GM12875 (cell line): Measurements from ENCODE around the gene OR2AE1.
"Not testable (repeated sequence)": the region's sequence is repeated elsewhere in the genome, so short reads cannot be mapped to it uniquely, and the experiment has no call there.

Source experiments
- H3K4me3 ChIP-seq: one replicate; pipeline ENCODE4 v1.5.1; 2011; ENCODE audit warnings: low read depth, low read length, control low read depth
- TF ChIP-seq, protein P1 (sequence below): IDR thresholded peaks from 2 replicates; pipeline ENCODE4 v1.5.1; 2011; ENCODE audit warnings: low read depth, mild to moderate bottlenecking, control low read depth, inconsistent platforms, low read length, moderate library complexity, borderline replicate concordance; ENCODE audit not compliant: insufficient read depth

Gene OR2AE1

DNA sequence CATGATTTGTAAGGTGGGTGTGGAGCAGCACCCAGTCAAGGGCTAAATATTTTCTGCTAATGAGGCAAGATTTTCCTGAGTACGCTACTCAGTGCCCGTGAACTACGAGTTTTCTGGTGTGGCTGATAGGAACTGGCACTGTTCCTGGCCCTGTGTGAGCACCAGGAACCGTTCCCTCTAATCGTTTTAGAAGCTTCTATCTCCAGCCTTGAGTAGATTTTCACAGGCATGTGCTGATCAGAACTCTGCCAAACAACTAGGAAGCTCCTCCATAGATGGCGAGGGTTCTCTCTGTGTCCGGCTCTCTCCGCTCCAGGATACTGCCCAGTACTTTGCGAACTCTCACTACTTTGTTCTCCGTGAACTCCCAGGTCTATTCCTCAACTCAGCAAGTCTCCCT, 24.7 kb upstream of the OR2AE1 start:
- no peak overlapping the region for H3K4me3 ChIP-seq
- TF ChIP-seq, protein P1, sequence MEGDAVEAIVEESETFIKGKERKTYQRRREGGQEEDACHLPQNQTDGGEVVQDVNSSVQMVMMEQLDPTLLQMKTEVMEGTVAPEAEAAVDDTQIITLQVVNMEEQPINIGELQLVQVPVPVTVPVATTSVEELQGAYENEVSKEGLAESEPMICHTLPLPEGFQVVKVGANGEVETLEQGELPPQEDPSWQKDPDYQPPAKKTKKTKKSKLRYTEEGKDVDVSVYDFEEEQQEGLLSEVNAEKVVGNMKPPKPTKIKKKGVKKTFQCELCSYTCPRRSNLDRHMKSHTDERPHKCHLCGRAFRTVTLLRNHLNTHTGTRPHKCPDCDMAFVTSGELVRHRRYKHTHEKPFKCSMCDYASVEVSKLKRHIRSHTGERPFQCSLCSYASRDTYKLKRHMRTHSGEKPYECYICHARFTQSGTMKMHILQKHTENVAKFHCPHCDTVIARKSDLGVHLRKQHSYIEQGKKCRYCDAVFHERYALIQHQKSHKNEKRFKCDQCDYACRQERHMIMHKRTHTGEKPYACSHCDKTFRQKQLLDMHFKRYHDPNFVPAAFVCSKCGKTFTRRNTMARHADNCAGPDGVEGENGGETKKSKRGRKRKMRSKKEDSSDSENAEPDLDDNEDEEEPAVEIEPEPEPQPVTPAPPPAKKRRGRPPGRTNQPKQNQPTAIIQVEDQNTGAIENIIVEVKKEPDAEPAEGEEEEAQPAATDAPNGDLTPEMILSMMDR: no peak

DNA sequence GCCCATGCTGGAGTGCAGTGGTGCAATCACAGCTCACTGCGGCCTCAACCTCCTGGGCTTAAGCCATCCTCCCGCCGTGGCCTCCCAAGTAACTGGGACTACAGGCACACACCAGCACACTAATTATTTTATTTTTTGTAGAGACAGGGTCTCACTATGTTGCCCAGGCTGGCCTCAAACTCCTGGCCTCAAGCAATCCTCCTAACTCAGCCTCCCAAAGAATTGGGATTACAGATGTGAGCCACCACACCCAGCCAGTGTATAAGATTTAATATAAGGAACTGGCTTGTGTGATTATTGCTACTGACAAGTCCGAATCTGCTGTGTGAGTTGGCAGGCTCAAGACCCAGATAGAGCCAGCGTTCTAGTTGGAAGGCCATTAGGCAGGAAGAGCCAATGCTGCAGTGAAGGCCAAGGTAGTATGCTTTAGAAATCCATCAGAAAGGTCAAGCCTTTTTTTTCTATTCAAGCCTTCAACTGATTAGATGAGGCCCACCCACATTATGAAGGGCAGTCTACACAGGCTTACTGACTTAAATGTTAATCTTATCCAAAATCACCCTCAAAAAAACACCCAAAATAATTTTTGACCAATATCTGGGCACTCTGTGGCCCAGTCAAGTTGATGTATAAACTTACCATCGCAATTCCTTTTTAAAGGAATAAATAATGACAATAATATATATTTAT, 23.1 kb upstream of the OR2AE1 start:
- H3K4me3 ChIP-seq: no peak overlapping the region
- TF ChIP-seq, protein P1: no peak

DNA sequence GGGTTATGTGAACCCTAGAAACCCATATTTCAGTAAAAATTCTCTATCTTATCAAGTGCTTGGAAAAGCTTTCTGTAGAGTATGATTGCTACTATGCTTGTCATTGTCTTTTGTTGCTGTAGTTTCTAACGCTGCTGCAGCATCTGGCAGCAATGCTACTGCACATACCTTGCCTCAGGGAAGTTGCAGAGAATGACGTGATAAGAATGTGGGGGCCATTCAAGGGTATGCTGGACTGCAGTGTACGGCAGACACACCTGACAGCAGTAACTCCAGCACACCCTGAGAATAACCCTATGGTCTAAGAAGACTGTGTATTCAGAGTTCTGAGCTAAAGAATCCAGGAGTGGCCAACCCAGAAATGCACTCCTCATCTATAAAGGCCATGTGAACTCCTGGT, 22.0 kb upstream of the OR2AE1 start:
- no peak overlapping the region for H3K4me3 ChIP-seq
- TF ChIP-seq, protein P1: no peak

DNA sequence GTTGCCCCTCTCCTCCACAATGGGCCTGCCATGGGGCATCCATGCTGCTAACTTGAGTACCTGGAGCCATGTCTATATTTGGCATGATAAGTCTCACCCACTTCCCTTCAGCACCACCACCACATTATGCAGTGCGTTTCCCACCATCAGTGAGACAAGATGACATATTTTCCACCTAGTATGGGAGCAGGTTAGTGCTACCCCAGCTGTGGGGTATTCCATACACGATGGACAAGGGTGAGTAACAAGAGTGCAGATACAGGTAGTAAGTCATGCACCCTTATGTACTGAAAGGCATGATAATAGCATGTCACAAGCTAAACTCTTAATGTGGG, 21.2 kb upstream of the OR2AE1 start:
- TF ChIP-seq, protein P1: no peak
- H3K4me3 ChIP-seq: no peak overlapping the region

DNA sequence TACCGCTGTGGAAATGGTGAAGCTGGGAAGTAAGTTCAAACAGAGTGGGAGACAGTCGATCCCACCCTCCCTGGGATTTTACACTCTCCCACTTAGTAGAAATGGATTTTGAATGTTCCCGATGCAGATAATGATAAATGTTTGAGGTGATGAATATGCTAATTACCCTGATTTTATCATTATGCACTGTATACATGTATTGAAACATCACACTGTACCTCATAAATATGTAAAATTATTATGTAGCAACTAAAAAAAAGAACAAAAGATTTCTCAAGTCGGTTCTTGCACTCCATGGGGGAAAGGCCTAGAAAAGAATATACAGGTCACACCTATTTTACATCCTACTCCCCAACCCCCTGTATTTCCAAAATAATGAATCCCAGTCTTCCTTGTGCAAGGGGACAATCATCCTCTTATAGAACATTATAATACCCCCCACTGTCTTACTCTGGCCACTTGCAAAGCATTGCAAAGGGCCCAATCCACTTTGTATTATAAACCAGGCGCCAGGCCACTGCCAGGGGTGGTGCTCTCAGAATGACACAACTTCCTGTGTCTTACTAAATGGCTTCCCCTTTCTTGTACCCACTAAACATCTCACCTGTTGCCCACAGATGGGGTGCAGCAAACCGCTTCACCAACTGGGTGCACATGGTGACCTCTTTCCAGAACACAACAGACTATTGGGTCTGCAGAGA, 20.6 kb upstream of the OR2AE1 start:
- TF ChIP-seq, protein P1: no peak

DNA sequence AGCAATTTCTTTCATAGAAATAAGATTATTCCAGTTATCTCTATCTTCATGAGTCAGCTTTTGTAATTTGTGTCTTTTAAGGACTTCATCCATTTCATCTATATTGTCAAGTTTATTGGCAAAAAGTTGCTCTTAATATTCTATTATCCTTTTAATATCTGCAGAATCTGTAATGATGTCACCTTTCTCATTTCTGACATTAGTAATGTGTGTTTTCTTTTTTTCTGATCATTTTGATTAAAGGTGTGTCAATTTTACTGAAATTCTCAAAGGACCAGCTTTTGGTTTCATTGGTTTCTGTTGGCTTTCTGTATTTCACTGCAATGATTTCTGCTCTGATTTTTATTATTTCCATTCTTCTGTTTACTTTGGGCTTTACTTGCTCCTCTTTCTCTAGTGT, 17.9 kb upstream of the OR2AE1 start:
- TF ChIP-seq, protein P1: no peak
- no peak overlapping the region for H3K4me3 ChIP-seq

More for the DNA sequence above, 20.6 kb upstream of the OR2AE1 start:
- no peak overlapping the region for H3K4me3 ChIP-seq

DNA sequence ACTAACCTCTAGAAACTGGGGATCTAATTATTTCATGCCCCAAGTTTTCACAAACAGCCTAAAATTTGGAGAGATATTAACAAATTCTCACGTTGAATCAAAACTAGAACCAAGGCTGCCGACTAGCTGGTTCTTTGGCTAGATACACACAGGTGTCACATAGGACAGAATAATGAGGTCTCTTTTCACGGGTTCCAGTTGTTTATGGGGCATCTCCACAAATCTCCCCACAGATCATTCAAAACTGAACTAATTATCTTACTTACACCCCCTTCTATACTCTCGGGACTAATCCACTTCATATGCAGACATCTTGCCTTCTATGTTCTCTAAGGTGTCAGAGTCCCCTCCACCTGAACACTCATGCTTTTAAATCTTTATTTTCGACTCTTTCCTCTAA, 16.4 kb upstream of the OR2AE1 start:
- H3K4me3 ChIP-seq: no peak overlapping the region
- TF ChIP-seq, protein P1: no peak

DNA sequence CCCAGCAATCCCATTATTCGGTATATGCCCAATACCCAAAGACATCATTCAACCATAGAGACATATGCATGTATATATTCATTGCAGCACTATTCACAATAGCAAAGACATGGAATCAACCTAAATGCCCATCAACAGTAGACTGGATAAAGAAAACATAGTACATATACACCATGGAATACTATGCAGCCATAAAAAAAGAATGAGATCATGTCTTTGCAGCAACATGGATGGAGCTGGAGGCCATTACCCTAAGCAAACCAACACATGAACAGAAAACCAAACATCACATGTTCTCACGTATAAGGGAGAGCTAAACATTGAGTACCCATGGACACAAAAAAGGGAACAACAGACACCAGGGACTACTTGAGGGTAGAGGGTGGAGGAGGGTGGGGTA, 13.5 kb upstream of the OR2AE1 start:
- not testable (repeated sequence) for H3K4me3 ChIP-seq

DNA sequence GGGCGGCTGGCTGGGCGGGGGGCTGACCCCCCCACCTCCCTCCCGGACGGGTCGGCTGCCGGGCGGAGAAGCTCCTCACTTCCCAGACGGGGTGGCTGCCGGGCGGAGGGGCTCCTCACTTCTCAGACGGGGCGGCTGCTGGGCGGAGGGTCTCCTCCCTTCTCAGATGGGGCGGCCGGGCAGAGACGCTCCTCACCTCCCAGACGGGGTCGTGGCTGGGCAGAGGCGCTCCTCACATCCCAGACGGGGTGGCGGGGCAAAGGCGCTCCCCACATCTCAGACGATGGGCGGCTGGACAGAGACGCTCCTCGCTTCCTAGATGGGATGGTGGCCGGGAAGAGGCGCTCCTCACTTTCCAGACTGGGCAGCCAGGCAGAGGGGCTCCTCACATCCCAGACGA, 11.5 kb upstream of the OR2AE1 start:
- H3K4me3 ChIP-seq: not testable (repeated sequence)
